VCaP (cell line): ENCODE measurements around the gene TENM4.

Experiments
- H3K27ac ChIP-seq: fragments of 450-650 bp; 2 replicates; pipeline ENCODE4 v1.5.1; 2017
- TF ChIP-seq, protein P1 (sequence below): fragments of 450-650 bp; conservative IDR thresholded peaks from 2 replicates; pipeline ENCODE4 v1.5.1; 2017; ENCODE audit warnings: mild to moderate bottlenecking, moderate library complexity

TENM4 gene

DNA sequence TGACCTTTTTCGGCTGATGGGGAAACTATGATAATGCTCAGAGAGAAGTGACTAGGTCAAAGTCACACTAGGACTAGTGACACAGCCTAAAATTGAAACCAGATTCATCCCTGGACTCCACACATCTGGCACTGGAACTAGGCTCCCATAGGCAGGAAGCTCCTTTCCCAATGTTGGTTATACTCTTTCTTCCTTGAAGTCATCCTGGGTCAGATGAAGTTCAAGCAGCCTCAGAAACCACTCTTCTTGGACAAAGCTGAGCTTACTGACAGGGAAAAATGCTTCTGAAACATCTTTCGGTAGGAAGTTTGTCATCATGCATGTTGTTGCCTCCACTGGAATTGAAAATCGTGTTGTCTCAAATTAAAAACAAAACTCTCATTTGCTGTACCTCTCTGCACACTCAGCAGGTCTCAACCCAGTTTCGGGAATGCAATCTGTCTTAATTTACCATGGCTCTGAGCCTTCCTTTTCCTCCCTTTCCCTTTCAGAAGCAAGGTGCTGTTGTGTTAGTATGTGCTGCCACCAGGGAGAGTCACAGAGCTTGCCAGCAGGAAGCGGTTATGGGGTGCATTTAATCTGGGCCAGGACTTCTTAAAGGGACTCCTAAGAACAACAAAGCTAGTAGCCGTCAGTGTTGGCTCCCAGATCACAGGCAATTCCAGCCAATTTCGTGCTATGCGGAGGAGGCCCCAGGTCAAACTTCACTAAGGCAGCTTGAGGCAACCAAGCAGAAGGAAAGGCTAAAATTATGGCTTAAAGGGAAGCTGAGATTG is 384.8 kb downstream of the TENM4 start:
- H3K27ac ChIP-seq = no peak overlapping the region
- TF ChIP-seq, protein P1, sequence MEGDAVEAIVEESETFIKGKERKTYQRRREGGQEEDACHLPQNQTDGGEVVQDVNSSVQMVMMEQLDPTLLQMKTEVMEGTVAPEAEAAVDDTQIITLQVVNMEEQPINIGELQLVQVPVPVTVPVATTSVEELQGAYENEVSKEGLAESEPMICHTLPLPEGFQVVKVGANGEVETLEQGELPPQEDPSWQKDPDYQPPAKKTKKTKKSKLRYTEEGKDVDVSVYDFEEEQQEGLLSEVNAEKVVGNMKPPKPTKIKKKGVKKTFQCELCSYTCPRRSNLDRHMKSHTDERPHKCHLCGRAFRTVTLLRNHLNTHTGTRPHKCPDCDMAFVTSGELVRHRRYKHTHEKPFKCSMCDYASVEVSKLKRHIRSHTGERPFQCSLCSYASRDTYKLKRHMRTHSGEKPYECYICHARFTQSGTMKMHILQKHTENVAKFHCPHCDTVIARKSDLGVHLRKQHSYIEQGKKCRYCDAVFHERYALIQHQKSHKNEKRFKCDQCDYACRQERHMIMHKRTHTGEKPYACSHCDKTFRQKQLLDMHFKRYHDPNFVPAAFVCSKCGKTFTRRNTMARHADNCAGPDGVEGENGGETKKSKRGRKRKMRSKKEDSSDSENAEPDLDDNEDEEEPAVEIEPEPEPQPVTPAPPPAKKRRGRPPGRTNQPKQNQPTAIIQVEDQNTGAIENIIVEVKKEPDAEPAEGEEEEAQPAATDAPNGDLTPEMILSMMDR = no peak

DNA sequence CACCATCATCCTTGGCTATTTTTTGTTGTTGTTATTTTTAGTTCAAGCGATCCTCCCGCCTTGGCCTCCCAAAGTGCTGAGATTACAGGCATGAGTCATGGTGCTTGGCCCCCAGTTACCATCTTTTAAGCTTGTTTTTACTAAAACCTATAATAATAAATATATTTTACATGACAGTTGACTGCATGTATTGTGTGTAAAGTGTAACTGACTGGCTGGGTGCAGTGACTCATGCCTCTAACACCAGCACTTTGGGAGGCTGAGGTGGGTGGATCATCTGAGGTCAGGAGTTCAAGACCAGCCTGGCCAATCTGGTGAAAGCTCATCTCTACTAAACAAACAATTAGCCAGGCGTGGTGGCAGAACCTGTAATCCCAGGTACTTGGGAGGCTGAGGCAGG is 386.2 kb downstream of the TENM4 start:
- H3K27ac ChIP-seq = no peak overlapping the region
- TF ChIP-seq, protein P1 = no peak

DNA sequence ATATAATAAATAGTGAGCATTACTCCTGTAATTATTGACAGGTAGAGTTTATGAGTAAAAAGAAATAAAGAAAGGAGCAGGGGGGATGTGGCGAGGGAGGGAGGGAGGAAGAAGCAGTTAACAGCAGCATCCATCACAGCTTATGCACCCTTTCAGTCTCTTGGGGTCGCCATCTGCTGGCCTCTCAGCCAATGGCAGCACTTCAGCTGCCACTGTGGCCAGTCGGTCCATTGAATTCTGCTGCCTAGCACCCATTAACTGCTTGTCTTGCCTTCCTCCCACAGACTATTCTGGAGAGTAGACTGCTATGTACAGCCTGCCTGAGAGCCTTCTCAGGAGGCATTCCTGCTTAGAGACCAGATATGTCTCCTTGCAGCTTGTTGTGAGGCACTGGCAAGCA is 388.3 kb downstream of the TENM4 start:
- TF ChIP-seq, protein P1 = peak; percentile 53; the same call in 1 of the 2 replicates
- H3K27ac ChIP-seq = no peak overlapping the region

DNA sequence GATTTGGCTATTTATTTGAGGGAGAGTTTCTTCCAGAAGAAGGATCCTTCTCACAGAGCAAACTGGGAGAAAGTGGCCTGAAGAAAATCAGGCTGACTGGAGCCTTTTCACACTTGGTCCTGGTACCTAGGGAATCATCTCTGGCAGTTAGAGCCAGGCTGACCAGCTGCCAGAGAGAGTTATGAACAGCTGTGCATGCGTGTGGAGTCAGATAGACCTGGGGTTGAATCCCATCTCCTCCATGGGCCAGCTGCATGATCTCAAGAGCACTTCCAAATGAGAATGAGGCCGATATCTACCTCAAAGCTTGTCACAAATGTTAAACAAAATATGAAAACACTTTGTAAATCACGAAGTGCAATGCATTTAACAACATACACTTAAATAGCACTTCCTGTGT is 390.0 kb downstream of the TENM4 start:
- TF ChIP-seq, protein P1 = no peak
- H3K27ac ChIP-seq = no peak overlapping the region

DNA sequence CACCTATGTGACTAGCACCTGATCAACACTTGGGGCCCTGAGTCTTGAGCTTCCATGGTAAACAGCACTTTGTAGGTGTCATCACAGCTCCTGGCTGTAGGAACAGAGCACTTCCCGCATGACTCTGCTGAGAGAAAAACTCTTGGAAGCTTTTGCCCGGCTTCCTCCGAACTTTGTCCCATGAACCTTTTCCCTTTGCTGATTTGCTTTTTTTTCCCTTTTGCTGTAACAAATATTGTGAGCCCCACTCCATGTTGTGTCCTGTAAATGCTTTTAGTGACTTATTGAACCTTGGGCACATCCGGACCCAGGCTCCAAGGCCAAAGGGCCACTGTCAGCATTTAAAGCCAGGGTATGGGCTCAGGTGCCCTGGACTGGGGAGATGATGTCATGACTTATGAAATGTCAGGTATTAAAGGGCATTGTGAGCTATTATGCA is 391.1 kb downstream of the TENM4 start:
- H3K27ac ChIP-seq = no peak overlapping the region
- TF ChIP-seq, protein P1 = no peak

DNA sequence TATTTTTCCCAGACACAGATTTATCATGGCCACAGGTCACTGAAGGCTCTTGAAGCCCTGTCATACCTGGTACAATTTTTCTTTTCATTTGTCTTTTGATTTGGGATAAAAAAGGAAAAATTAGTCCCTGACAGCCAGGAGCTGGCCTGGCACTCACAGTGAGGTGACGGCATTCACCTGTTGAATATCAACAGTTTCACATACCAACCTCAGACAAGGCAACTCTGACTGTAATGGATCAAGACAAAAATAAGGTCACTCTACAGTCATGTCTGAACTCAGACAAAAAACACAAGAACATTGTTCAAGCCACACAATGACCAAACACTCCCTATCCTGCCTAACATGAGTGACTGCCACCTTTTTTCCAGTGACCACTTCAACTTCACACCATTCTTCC is 392.9 kb downstream of the TENM4 start:
- TF ChIP-seq, protein P1 = no peak
- no peak overlapping the region for H3K27ac ChIP-seq

DNA sequence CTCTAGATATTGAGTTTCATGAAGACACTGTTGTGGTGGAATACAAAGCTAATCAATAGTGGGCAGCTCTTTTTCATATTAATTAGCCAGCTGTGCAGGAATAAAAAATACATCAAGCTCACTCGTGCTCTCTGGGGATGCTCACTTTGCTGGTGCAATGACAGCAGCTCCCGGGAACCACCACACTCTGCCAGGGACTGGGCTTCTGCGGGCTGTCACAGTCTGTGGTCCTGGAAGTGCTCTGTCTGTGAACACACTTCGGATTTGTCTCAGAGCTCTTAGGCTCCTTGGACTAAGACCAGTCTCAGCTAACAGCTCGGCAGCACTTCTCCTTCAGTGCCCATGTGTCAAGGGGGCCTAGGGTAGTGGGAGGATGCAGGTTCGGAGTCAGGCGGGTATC is 393.5 kb downstream of the TENM4 start:
- TF ChIP-seq, protein P1 = no peak
- H3K27ac ChIP-seq = no peak overlapping the region
